Esophagus (tissue), 2 donors: ENCODE measurements around the gene AMH. TPM values are rescaled to one million over a fixed set of nuclear protein-coding genes. Genes with fewer than 3 reads are reported as not detected.

ENCODE experiments used
- H3K27ac ChIP-seq, 2 donors: one replicate each; pipeline ENCODE4 v1.5.1; 2013; ENCODE audit warnings: low read depth in 2 of 2, mild to moderate bottlenecking in 2 of 2, inconsistent platforms in 1 of 2, low read length in 1 of 2, moderate library complexity in 1 of 2
- H3K27me3 ChIP-seq, 2 donors: one replicate each; pipeline ENCODE4 v1.6.1; 2013; ENCODE audit warnings: low read length in 2 of 2, control low read depth in 1 of 2, mild to moderate bottlenecking in 1 of 2; ENCODE audit not compliant: insufficient read depth in 2 of 2, control insufficient read depth in 1 of 2
- H3K36me3 ChIP-seq, 2 donors: one replicate each; pipeline ENCODE4 v1.6.1; 2013; ENCODE audit warnings: low read length in 1 of 2; ENCODE audit not compliant: control insufficient read depth in 2 of 2, insufficient read depth in 2 of 2
- H3K4me1 ChIP-seq, 2 donors: one replicate each; pipeline ENCODE4 v1.6.1; 2013; ENCODE audit warnings: low read length in 1 of 2; ENCODE audit not compliant: control insufficient read depth in 2 of 2, insufficient read depth in 2 of 2
- H3K4me3 ChIP-seq, 2 donors: one replicate each; pipeline ENCODE4 v1.5.1; 2013; ENCODE audit warnings: low read length in 2 of 2, mild to moderate bottlenecking in 2 of 2, low read depth in 1 of 2, moderate library complexity in 1 of 2
- H3K9me3 ChIP-seq, 2 donors: one replicate each; pipeline ENCODE4 v1.6.1; 2013; ENCODE audit warnings: mild to moderate bottlenecking in 2 of 2, low read depth in 1 of 2, low read length in 1 of 2, moderate library complexity in 1 of 2; ENCODE audit not compliant: control insufficient read depth in 2 of 2, insufficient read depth in 1 of 2
- WGBS, 2 donors: extraction: QIAGEN DNeasy Blood & Tissue Kit; methylation state at CpG; one replicate each; pipeline ENCODE4 v1.1.7; 2013; 5-methylcytosine and 5-hydroxymethylcytosine counted together
- polyA plus RNA-seq, 2 donors: library from polyadenylated mRNA; stranded (reverse); fragments of 200-250 nt; gene quantifications; one replicate each; pipeline ENCODE4 v1.2.3, GENCODE V29; 2013
- donor health status: healthy with polysubstance abuse.
- donor health status: Bipolar disorder and iron deficiency.

AMH gene
- polyA plus RNA-seq, 2 donors: 0.55 to 2.5 TPM

GRCh38 chr19:2261438-2262172, 12.5 kb downstream of the AMH start:
- Histone ChIP-seq H3K27me3 (no peaks in the 10 kb centered on the region), H3K4me1 (peaks cover 2% of the 10 kb centered on the region in 2 donors), H3K36me3 (no peaks in the 10 kb centered on the region), H3K9me3 (no peaks in the 10 kb centered on the region), H3K4me3 (no peak overlapping the region), H3K27ac (no peak overlapping the region)
- 65 to 66% methylated on average over 7 of the region's 7 CpGs for WGBS, 2 donors

GRCh38 chr19:2266183-2266993, 17.3 kb downstream of the AMH start:
- Histone ChIP-seq H3K4me1 (peaks cover 2 to 4% of the 10 kb centered on the region in 2 donors), H3K9me3 (no peaks in the 10 kb centered on the region), H3K27me3 (no peaks in the 10 kb centered on the region), H3K36me3 (no peaks in the 10 kb centered on the region), H3K4me3 (no peak overlapping the region), H3K27ac (no peak overlapping the region)
- WGBS, 2 donors: 44 to 49% methylated on average over 18 of the region's 18 CpGs

GRCh38 chr19:2268480-2268830, 19.3 kb downstream of the AMH start:
- no peaks in the 10 kb centered on the region for H3K27me3 ChIP-seq
- peak overlapping the region in 1 of 2 donors; percentile 62 for H3K4me3 ChIP-seq
- H3K27ac ChIP-seq: no peak overlapping the region
- peaks cover 5 to 13% of the 10 kb centered on the region in 2 donors for H3K4me1 ChIP-seq
- no peaks in the 10 kb centered on the region for H3K9me3 ChIP-seq
- peaks cover 5 to 15% of the 10 kb centered on the region in 2 donors for H3K36me3 ChIP-seq
- 86 to 88% methylated on average over 4 of the region's 4 CpGs for WGBS, 2 donors

GRCh38 chr19:2268861-2269243, 19.7 kb downstream of the AMH start:
- Histone ChIP-seq H3K27ac (peak overlapping the region; percentile 71 to 80), H3K4me3 (peak overlapping the region; percentile 62 to 97), H3K36me3 (peaks cover 5 to 17% of the 10 kb centered on the region in 2 donors), H3K27me3 (no peaks in the 10 kb centered on the region), H3K4me1 (peaks cover 5 to 15% of the 10 kb centered on the region in 2 donors), H3K9me3 (no peaks in the 10 kb centered on the region)
- 2% methylated on average over 18 to 19 of the region's 19 CpGs for WGBS, 2 donors

- Histone ChIP-seq H3K27ac (peak overlapping the region; percentile 98 to 99), H3K36me3 (peaks cover 5 to 19% of the 10 kb centered on the region in 2 donors), H3K4me1 (peaks cover 5 to 15% of the 10 kb centered on the region in 2 donors), H3K9me3 (no peaks in the 10 kb centered on the region), H3K4me3 (peak overlapping the region; percentile 97 to 99), H3K27me3 (no peaks in the 10 kb centered on the region)
- 0% methylated on average over 82 to 103 of the region's 103 CpGs for WGBS, 2 donors
Measured at GRCh38 chr19:2269244-2270156, 20.4 kb downstream of the AMH start.

GRCh38 chr19:2270157-2270422, 21.0 kb downstream of the AMH start:
- H3K36me3 ChIP-seq: peaks cover 5 to 19% of the 10 kb centered on the region in 2 donors
- H3K27ac ChIP-seq: peak overlapping the region; percentile 98 to 99
- WGBS, 2 donors: 0 to 1% methylated on average over 23 to 30 of the region's 30 CpGs
- H3K27me3 ChIP-seq: no peaks in the 10 kb centered on the region
- no peaks in the 10 kb centered on the region for H3K9me3 ChIP-seq
- H3K4me3 ChIP-seq: peak overlapping the region; percentile 97 to 99
- peaks cover 5 to 17% of the 10 kb centered on the region in 2 donors for H3K4me1 ChIP-seq

GRCh38 chr19:2270423-2271233, 21.5 kb downstream of the AMH start:
- 0% methylated on average over 50 to 88 of the region's 88 CpGs for WGBS, 2 donors
- Histone ChIP-seq H3K27me3 (no peaks in the 10 kb centered on the region), H3K27ac (peak overlapping the region; percentile 98 to 99), H3K4me3 (peak overlapping the region; percentile 97 to 99), H3K4me1 (peaks cover 6 to 23% of the 10 kb centered on the region in 2 donors), H3K9me3 (no peaks in the 10 kb centered on the region), H3K36me3 (peaks cover 5 to 19% of the 10 kb centered on the region in 2 donors)

GRCh38 chr19:2271234-2272103, 22.3 kb downstream of the AMH start:
- no peaks in the 10 kb centered on the region for H3K27me3 ChIP-seq
- H3K27ac ChIP-seq: peak overlapping the region; percentile 98 to 99
- peaks cover 5 to 23% of the 10 kb centered on the region in 2 donors for H3K36me3 ChIP-seq
- no peaks in the 10 kb centered on the region for H3K9me3 ChIP-seq
- peak overlapping the region; percentile 97 to 99 for H3K4me3 ChIP-seq
- 21 to 24% methylated on average over 38 to 43 of the region's 43 CpGs for WGBS, 2 donors
- peaks cover 6 to 31% of the 10 kb centered on the region in 2 donors for H3K4me1 ChIP-seq
